HG03039 (cell line): ENCODE measurements around the gene F2.
A peak's percentile ranks its signal among the peaks of the same experiment; 100 is the strongest.
"Not testable (repeated sequence)": the region's sequence is repeated elsewhere in the genome, so short reads cannot be mapped to it uniquely, and the experiment has no call there.

Experiments used
- ATAC-seq: cut with Tn5 transposase; IDR thresholded peaks from one replicate; pipeline ENCODE4 v1.9.1; 2021; ENCODE audit warnings: mild to moderate bottlenecking, moderate library complexity; ENCODE audit not compliant: unreplicated experiment

F2 gene

GRCh38 chr11:46682773-46683752 lies 36.0 kb upstream of the F2 start:
- no peak for ATAC-seq

DNA sequence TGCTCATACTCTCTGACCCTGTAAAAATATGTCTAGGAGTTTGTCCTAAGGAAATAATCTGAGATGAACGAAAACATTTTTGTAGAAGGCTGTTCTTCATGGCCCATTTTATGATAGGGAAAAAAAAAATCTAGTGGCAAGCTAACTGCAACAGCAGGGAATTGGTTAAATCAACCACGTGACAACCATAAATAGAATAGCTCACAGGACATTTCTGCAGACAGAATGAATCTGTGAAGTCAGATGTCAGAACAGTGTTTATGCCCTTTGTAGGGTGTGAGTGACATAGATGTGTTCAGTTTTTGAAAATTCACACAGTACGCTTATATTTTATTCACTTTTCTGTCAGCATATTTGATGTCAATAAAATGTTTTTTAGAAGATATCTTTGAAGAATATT lies 34.6 kb upstream of the F2 start:
- ATAC-seq = no peak

GRCh38 chr11:46686886-46687795 lies 31.9 kb upstream of the F2 start:
- ATAC-seq = no peak

DNA sequence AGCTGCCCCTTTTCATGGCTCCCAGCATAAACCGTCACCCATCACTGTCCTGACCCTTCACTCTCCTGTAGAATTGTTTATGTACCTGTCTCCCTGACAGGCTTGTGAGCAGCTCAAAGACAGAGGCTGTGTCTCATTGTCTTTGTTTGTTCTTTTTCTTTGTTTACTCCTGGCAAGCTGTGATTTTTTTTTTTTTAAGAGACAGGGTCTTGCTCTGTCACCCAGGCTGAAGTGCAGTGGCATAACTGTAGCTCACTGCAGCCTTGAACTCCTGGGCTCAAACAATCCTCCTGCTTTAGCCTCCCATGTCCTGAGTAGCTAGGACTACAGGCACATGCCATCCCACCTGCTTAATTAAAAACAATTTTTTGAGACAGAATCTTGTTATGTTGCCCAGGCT lies 28.3 kb upstream of the F2 start:
- ATAC-seq = no peak

- ATAC-seq = no peak
These were observed 26.6 kb upstream of the F2 start for GRCh38 chr11:46692450-46692849.

DNA sequence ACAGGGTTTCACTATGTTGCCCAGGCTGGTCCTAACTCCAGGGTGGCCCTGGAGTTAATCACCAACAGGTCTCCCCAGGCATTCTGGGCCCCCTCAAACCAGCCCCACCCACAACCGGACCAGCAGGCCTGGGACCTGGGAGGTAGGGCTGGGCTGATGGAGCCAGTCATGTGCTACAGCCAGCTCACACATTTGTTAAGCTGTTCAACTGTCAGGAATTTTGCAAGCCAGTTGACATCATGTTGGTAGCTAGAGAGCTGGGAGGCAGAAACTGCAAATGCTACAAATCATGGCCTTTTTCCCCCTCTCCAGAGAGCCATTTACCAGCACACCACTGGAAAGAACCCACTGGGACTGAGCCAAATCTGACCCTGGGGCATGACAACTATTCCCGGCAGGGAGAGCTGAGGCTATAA lies 25.4 kb upstream of the F2 start:
- no peak for ATAC-seq

- ATAC-seq = no peak
These were observed 24.9 kb upstream of the F2 start for GRCh38 chr11:46694072-46694471.

DNA sequence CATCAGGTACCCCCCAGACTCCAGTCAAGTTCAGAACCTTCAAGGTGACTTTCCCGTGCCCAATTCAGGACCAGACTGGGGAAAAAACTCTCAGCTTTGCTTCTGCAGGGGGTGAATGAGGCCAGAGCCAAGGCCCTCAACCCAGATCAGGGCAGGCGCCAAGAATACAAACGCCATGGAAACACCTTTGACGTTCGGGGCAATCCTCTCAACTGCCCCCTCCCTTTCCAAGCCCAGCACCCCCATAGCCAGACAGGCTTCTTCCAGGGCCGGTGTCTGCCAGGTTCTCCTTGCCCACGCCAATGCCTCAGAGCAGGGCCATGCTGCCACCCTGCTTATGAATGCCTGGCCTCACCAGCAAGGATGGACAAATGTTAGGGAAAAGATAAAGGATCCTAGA lies 24.4 kb upstream of the F2 start:
- ATAC-seq = no peak

DNA sequence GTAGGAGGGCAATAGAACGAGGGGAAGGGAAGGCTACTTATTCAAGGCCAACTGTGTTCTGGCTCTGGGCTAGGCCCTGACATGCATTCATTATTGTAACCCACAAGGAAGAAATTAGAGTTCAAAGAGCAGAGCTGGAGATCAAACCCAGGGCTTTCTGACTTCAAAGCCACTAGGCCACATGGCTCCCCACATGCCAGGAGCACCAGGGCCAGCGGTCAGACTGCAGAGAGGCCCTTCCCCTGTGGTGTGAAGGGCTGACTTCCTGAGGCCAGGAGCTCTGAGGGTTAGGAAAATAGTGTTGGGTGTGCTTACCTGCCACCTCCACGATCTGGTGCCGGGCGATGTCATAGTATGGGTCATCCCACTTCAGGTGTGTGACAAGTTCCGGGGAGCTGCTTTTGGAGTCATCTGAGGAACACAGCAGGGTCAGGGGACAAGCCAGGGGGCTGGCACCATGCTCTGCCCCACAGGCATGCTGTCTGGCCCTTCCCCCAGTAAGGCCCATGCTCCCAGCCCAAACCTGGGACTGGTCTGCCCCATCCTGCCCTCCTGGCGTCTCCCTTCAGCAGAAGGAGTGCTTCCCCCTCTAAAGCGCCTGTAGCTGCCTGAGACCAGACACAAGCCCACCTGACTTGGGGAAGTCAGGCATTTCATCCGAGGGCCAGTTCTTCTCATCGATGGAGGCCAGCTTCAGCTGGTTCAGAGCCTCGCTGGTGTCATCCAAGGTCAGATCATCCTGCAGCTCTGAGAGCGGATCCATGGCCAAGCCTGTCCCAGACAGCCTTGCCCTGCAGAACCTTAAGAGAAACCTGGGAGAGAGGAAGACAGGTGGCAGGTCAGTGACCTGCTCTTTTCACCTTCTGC lies 23.4 kb upstream of the F2 start:
- no peak for ATAC-seq

GRCh38 chr11:46696212-46696558 lies 22.8 kb upstream of the F2 start:
- no peak for ATAC-seq

- ATAC-seq = no peak
These were observed 21.7 kb upstream of the F2 start for GRCh38 chr11:46697303-46697702.

DNA sequence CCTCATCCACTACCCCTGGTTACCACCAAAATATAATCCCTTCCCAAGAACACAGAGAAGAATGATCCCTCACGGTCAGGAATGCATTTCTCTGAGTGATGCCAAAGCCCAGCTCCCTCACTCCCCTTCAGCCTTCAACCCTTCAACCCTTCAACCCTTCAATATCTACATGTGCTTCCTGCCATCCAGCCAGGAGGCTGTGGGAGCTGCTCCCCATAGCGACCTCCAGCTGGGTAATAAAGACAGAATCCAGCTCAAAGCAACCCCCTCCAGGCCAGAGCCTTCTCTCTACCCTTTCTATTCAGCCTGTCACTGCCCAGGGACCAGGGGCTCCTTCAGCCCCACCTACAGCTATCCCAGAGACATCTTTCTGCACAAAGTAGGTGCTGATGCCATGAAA lies 21.3 kb upstream of the F2 start:
- ATAC-seq = no peak

GRCh38 chr11:46698597-46698996 lies 20.4 kb upstream of the F2 start:
- no peak for ATAC-seq

DNA sequence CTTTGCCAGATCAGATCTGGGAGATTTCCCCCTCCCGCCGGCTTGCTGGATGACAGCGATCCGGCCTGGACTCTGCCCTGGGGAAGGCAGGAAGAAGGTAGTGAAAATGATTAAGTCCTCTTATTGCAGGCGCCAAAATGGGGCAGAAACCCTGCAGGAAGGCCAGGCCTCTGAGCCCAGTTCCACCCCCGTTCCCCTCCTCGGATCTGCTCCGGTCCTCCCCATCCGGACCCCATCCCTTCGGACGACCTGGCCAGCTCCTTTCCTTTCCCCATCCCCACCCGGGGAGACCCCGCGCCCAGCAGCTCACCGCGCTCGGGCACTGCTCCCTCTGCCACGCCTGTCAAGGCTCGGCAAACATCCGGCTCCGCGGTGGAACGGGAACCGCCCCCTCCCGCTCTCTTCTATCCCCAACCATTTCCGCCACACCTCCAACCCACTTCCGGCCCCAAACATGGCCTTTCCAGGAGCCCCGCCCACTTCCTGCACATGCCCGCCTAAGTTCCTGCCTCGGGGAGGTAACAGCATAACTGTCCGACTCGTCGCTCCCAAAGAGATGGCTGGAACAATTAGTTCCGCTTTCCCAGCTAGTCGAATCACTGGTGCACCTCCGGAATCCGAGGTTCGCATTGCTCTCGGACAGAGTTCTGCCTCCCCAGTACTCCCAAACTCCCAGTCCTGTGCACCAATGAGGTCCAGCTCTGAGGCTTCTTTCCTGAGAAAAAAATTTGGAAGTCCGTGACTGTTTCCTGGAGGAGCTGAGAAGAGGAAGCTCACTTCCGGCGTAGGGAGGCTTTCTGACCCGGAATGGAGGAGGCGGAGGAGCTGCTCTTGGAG lies 18.6 kb upstream of the F2 start, which contains the start of the genes ARHGAP1 and ZNF408:
Gene ARHGAP1 (minus strand): TSS at position 379 of the 837 bp plus-strand sequence. CDS start 4,512 bp downstream, outside the sequence.
Gene ZNF408 (plus strand): TSS at position 791 of the 837 bp plus-strand sequence. CDS start 17 bp downstream, at position 808.
- peak; percentile 84 for ATAC-seq

DNA sequence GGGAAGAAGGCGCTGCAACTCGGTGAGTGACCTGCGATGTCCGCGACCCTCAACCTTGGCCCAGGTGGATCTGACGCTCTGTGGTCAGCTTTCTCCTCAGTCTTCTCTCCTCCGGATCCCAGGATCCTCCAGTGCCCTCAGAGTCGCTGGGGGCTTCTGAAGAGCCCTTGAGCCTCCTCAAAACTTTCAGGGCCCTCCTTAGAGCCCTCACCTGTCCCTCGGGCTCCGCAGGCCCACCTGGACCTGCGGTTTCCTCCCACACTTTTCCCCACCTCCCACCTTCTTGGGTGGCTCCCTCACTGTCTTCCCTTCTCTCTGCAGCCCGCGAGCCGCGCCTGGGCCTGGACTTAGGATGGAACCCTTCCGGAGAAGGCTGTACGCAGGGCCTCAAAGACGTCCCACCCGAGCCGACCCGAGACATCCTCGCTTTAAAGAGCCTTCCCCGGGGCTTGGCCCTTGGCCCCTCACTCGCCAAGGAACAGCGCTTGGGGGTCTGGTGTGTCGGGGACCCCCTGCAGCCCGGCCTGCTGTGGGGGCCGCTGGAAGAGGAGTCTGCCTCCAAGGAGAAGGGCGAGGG lies 17.8 kb upstream of the F2 start:
- peak; percentile 3 for ATAC-seq

DNA sequence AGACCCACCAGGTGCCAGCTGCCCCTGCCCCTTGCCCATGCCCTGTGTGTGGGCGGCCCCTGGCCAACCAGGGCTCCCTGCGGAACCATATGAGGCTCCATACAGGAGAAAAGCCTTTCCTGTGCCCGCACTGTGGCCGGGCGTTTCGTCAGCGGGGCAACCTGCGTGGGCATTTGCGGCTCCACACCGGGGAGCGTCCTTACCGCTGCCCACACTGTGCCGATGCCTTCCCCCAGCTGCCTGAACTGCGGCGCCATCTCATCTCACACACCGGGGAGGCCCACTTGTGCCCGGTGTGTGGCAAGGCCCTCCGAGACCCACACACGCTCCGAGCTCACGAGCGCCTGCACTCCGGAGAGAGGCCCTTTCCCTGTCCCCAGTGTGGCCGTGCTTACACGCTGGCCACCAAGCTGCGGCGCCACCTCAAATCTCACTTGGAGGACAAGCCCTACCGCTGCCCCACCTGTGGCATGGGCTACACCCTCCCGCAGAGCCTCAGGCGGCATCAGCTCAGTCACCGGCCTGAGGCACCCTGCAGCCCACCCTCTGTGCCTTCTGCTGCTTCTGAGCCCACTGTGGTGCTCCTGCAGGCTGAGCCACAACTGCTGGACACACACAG lies 13.8 kb upstream of the F2 start:
- no peak for ATAC-seq

GRCh38 chr11:46706886-46707285 lies 12.1 kb upstream of the F2 start:
- ATAC-seq = no peak

DNA sequence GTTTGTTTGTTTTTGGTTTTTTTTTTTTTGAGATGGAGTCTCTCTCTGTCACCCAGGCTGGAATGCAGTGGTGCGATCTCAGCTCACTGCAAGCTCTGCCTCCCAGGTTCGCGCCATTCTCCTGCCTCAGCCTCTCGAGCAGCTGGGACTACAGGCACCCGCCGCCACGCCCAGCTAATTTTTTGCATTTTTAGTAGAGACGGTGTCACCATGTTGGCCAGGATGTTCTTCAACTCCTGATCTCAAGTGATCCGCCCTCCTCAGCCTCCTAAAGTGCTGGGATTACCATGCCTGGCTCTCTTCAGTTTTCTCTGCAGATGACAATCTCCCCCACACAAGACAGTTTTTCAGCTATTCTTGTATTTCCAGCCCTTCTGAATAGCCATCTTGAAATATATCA lies 9.7 kb upstream of the F2 start:
- ATAC-seq = not testable (repeated sequence)

- no peak for ATAC-seq
These were observed 8.2 kb upstream of the F2 start for GRCh38 chr11:46710821-46711269.
